Measurements from ENCODE around the gene CRTC3.

- TF ChIP-seq YY1 (IDR thresholded peaks at IDR 0.05; ENCODE audit: insufficient read depth, insufficient read length): no peak
- no peak for TF ChIP-seq SUZ12 (IDR thresholded peaks at IDR 0.05; ENCODE audit: extremely low read depth, insufficient read depth, insufficient read length)
- no peak for TF ChIP-seq ZNF274 (IDR thresholded peaks at IDR 0.05; ENCODE audit: low read depth, low read length)
Measured at GRCh38 chr15:90681056-90681455, 151.3 kb downstream of the CRTC3 start.

Measured in NT2/D1 (cell line).